HG02678 (cell line): ENCODE results near the gene KIF26A.

Source experiments
- ATAC-seq: cut with Tn5 transposase; IDR thresholded peaks from one replicate; pipeline ENCODE4 v1.9.1; 2021; ENCODE audit warnings: mild to moderate bottlenecking, moderate library complexity; ENCODE audit not compliant: unreplicated experiment

The KIF26A gene

DNA sequence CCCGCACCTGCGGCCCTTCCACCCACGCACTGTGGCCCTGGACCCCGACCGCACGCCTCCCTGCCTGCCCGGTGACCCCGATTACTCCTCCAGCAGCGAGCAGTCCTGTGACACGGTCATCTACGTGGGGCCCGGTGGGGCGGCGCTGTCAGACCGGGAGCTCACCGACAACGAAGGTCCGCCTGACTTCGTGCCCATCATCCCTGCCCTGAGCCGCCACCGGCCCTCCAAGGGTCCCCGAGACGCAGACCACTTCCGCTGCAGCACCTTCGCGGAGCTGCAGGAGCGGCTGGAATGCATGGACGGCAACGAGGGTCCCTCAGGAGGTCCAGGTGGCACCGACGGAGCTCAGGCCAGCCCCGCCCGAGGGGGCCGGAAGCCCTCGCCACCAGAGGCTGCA lies 36.7 kb downstream of the KIF26A start:
- ATAC-seq: no peak

GRCh38 chr14:104175811-104176210 lies 37.4 kb downstream of the KIF26A start:
- no peak for ATAC-seq

DNA sequence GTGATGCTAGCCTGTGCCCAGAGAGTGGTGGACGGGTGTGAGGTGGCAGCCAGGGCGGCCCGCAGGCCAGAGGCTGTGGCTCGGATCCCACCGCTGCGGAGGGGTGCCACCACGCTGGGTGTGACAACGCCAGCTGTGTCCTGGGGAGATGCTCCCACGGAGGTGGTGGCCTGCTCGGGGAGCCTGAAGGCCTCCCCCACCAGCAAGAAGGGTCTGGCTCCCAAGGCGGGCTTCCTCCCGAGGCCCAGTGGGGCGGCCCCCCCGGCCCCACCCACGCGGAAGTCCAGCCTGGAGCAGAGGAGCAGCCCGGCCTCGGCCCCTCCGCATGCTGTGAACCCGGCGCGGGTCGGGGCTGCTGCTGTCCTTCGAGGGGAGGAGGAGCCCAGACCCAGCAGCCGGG lies 38.2 kb downstream of the KIF26A start:
- no peak for ATAC-seq

- ATAC-seq: no peak
Measured at GRCh38 chr14:104177411-104177810, 39.0 kb downstream of the KIF26A start.

DNA sequence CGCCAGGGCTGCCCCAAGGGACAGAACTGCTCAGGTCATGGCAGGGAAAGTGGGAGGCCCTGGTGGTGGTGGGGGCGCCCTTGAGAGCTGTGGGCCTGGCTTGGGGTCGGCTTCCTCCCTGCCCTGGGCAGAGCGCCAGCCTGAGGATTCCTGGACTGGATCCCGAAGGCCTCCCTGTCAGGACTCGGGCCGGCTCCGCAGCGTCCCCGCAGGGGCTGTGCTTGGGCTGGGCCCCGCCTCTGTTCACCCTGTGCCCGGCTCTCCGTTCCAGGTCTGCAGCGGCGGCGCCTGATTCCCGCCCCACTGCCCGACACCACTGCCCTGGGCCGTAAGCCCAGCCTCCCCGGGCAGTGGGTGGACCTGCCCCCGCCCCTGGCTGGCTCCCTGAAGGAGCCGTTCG lies 39.9 kb downstream of the KIF26A start:
- no peak for ATAC-seq

DNA sequence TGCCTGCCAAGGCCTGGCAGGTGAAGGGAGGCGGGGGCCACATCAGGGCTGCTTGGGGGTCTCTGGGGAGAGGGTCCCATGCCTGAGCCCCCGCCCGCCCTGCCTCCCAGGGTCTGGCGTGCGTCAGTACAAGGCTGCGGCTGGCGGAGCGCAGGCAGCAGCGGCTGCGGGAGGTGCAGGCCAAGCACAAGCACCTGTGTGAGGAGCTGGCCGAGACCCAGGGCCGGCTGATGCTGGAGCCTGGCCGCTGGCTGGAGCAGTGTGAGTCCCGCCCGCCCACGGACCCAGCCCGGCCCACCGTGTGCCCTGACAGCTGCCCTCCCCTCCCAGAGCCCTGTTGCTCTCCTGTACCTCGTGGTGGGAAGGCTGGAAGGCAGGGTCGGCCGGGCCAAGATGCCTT lies 40.7 kb downstream of the KIF26A start:
- ATAC-seq: no peak

DNA sequence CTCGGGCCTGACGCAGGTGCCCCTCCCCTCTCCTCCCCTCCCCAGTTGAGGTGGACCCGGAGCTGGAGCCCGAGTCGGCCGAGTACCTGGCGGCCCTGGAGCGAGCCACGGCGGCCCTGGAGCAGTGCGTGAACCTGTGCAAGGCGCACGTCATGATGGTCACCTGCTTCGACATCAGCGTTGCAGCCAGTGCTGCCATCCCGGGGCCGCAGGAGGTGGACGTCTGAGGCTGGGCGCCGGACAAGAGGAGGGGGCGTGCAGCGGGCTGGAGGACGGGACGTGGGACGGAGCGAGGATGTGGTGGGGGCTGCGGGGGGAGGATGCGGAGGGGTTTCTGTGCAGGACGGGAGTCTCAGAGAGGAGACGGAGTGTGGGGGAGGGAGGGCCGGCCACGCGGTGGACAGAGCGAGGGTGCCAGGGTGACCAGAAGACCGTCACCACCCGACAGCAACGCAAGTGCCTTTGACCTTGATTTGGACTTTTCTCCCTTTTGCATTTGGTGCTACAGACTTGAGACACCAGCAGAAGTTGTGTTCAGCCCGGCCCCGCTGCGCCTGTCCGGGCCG lies 41.3 kb downstream of the KIF26A start:
- ATAC-seq: no peak

- ATAC-seq: no peak
Measured at GRCh38 chr14:104180561-104181165, 42.3 kb downstream of the KIF26A start.

DNA sequence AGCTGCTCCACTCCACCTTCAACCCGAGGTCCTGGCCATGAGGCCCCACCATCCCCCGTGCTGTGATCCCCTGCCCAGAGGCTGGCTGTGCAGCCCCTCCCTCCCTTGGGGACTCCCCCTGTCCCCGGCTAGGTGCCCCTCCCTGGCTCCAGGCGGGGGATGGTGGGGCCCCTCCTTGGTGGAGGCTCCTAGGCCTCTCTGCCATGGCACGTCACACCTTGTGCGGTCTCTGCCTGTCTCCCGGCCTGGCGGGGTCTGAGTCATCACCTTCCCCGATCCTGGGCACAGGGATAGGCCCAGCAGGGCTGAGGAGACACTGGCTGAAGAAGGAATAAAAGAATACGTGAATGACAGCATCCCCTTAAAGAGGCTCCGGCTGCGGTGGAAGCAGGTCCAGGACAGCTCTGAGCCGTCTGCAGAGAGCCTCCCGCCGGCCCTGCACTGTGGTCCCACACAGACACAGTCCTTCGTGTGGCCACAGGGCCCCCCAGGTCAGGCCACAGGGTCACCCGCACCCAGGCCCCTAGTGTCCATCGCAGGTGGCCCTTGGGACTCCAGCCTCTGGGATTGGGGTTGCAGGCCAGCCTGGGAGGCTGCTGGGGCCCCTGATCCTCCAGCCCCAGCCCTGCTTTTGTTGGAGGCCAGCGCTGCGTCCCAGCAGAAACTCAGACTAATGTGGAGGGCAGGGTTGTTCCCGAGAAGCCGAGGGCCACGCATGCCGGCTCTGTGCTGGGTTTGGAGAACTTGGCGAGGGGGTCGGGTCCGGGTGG lies 43.6 kb downstream of the KIF26A start:
- ATAC-seq: no peak

- ATAC-seq: no peak
Measured at GRCh38 chr14:104182857-104183425, 44.6 kb downstream of the KIF26A start.

GRCh38 chr14:104183796-104184195 lies 45.4 kb downstream of the KIF26A start:
- no peak for ATAC-seq

DNA sequence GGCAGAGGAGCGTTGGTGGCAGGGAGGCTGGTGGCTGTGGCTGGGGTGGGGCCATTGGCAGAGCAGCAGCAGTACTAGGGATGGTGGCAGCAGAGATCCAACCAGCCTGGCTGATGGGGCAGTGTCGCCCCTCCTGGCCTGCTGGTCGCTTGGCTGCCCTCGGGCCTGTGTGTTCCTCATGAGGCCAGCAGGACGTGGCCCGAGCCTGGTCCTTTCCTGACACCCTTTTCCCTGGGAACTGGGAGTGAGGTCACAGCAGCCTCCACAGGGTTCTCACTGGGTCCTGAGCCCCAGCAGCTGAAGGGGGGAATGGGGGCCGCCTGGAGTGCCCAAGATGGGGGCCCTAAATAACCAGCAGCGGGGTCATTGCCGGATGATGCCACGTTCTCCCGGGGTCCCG lies 46.1 kb downstream of the KIF26A start:
- no peak for ATAC-seq

GRCh38 chr14:104184911-104185499 lies 46.6 kb downstream of the KIF26A start:
- no peak for ATAC-seq

DNA sequence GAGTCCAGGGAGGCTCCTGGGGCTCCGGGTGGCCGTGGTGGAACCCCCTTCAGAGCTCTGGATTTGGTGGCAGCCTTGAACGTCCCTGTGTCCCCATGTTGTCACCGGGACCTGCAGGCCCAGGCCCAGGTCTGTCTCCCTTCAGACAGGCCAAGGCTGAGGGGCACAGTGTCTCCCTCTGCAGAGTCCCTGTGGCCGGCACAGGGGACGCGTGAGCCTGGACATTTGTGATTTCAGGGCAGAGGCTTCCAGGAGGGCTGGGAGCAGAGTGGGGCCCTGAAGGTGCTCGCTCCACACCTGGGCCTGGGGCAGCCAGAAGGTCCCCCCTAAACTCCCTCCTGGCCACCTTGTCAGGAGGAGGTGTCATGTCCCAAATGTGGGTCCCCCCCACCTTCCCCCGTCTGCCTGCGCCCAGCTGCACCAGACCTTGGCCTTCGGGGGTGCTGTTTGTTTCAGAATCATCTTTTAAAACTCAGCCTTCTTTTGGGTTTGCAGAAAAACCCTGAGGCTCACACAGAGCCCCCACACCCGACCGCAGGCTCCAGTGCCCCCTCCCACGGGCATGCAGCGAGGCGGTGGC lies 47.6 kb downstream of the KIF26A start:
- ATAC-seq: no peak

DNA sequence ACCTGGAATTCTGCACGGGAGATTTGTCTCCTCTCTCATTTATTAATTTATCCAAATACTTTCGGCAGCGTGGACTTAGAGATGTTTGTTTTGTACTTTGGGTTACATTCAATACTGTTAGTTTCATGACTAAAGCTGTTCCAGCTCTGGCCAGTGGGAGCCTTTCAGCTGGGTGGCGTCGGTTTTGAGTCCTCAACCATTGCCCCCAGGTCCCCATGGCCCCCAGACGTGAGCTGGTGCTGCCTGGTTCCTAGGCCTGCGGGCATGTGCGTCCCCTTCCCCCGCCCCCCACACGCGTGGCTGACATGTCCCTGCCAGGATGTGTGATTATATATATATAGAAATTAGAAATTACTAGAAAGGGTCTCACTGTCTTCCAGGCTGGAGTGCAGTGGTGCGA lies 48.2 kb downstream of the KIF26A start:
- no peak for ATAC-seq

DNA sequence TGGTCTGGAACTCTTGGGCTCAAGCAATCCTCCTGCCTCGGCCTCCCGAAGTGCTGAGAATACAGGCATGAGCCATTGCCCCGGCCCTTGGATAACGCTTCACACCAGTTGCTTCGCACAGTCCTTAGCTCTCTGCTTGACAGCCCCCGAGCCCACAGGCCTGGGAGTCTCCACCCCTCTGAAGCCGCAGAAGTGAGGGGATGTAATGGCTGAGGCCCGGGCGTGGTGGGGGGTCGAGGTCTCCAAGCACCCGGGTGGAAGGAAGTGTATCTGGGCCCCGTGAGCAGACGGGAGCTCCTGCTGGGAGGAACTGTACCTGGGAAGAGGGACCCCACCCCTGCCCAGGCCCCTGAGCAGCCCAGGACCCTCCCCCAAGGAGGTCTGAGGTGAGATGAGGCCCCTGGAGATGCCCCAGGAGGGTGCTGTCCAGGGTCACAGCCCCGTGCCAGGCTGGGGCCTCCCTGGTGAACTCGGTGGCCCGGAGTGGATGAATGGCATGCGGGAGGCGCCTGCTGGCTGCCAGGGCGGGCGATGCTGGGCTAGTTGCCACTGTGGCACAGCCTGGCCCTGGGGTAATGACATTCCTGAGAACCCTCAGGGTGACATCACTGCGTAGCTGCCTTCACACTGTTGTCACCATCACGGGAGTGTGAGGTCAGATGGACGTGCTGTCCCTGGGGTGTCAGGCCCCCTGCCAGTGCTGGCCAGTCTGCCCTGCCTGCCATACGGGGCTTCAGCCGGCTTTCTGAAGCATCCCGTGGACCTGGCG lies 48.9 kb downstream of the KIF26A start:
- no peak for ATAC-seq

GRCh38 chr14:104187931-104188726 lies 49.7 kb downstream of the KIF26A start:
- ATAC-seq: no peak

DNA sequence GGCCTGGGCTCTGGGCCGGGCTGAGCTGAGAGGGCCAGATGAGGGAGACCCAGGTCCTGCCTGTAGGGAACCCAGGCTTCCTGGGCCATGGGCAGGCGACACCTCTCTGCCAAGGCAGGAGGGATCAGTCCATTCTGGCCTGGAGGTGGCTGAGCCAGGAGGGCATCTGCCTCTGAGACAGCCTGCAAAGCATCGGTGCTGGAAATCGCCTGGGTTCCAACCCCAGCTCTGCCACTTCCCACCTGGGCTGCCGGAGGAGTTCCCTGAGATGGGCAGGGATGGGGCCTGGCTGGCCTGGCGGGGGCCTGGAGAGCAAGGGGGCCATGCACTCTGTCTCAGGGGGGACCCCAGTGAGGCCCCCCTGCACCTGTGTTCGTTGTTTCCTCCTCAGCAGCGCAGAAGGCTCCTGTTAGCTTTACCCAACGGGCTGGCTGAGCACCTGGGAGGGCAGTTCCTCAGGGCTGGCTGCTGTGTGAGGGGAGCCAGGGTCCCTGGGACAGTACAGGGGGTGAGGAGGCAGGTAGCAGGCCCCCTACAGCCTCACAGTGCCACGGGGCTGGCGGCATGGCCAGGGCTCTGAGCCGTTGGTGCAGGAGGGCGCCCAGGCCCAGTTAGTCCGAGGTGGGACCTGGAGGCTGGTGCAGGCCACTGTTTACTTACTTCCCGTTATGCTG lies 50.5 kb downstream of the KIF26A start:
- ATAC-seq: no peak

- ATAC-seq: no peak
Measured at GRCh38 chr14:104189629-104190335, 51.4 kb downstream of the KIF26A start.
